ENCODE data around the gene NPPB. TPM values are rescaled to one million over a fixed set of nuclear protein-coding genes. Genes with fewer than 3 reads are reported as not detected.

NPPB gene
- total and polyA plus RNA-seq, 8 donors, result not detected

DNA sequence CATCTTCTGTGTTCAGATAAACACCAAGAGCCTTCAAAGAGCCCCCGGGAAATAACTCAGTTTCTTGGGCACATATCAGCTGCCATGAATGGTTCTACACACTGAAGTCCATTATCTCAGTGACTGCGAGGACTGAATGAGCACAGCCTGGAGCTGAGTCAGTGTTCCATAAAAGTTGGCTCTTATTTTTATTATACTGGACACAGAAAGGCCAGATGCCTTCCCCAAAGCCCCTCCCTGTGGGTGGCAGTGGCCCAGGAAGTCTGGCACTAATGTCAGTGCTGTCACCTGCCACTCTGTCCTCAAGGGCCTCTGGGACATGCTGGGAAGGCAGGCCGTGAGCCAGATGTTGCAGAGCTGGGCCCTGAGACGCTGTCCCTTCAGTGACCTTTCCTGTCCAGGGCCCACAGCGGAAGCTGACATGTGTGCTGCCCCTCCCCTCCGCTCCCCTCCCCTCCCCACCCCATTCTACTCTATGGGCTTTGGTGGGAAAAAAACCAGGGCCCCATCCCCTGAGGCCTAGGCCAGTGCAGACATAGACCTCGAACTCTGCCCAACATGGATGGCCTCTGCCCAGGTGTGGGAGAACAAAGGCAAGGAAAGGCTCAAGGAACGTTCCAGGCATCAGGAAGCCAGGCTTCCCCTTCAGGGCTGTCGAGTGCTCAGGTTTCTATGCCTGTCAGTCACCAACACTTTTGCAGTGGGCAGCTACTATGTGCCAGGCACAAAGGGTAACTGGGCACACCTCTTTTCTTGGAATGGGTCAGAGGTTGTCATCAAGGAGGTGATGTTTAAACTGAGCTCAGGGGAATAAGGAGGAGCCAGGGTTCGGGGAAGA is 22.4 kb upstream of the NPPB start:
- TF ChIP-seq, protein P1, sequence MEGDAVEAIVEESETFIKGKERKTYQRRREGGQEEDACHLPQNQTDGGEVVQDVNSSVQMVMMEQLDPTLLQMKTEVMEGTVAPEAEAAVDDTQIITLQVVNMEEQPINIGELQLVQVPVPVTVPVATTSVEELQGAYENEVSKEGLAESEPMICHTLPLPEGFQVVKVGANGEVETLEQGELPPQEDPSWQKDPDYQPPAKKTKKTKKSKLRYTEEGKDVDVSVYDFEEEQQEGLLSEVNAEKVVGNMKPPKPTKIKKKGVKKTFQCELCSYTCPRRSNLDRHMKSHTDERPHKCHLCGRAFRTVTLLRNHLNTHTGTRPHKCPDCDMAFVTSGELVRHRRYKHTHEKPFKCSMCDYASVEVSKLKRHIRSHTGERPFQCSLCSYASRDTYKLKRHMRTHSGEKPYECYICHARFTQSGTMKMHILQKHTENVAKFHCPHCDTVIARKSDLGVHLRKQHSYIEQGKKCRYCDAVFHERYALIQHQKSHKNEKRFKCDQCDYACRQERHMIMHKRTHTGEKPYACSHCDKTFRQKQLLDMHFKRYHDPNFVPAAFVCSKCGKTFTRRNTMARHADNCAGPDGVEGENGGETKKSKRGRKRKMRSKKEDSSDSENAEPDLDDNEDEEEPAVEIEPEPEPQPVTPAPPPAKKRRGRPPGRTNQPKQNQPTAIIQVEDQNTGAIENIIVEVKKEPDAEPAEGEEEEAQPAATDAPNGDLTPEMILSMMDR (IDR thresholded peaks at IDR 0.05), result no peak
- H3K9me3 ChIP-seq, result no peaks in the 10 kb centered on the region
- H3K36me3 ChIP-seq, result no peaks in the 10 kb centered on the region
- ATAC-seq, result no peak
- no peak overlapping the region for H3K27ac ChIP-seq
- peaks cover 0 to 3% of the 10 kb centered on the region in 2 donors for H3K27me3 ChIP-seq
- intact Hi-C loops (cut with DNase I), result no loop called here
- peaks cover 0 to 5% of the 10 kb centered on the region in 2 donors for H3K4me1 ChIP-seq
- peak in 3 of 4 donors; percentile 19 to 66 (median 58) for DNase-seq
- no peak overlapping the region for H3K4me3 ChIP-seq

GRCh38 chr1:11880181-11880575 is 21.4 kb upstream of the NPPB start:
- ATAC-seq (no peak), DNase-seq (peak in 1 of 4 donors; percentile 49)
- Histone ChIP-seq H3K4me3 (no peak overlapping the region), H3K27me3 (peaks cover 0 to 3% of the 10 kb centered on the region in 2 donors), H3K27ac (no peak overlapping the region), H3K36me3 (no peaks in the 10 kb centered on the region), H3K9me3 (no peaks in the 10 kb centered on the region), H3K4me1 (peaks cover 0 to 5% of the 10 kb centered on the region in 2 donors)
- intact Hi-C loops (cut with DNase I), result no loop called here
- TF ChIP-seq, protein P1 (IDR thresholded peaks at IDR 0.05), result no peak

- H3K4me1 ChIP-seq, result peaks cover 0 to 5% of the 10 kb centered on the region in 2 donors
- peaks cover 0 to 3% of the 10 kb centered on the region in 2 donors for H3K27me3 ChIP-seq
- TF ChIP-seq, protein P1 (IDR thresholded peaks at IDR 0.05), result no peak
- ATAC-seq (no peak), DNase-seq (peak in 1 of 4 donors; percentile 54)
- H3K36me3 ChIP-seq, result no peaks in the 10 kb centered on the region
- no peaks in the 10 kb centered on the region for H3K9me3 ChIP-seq
- H3K4me3 ChIP-seq, result no peak overlapping the region
- intact Hi-C loops (cut with DNase I), result no loop called here
- no peak overlapping the region for H3K27ac ChIP-seq
Measured at GRCh38 chr1:11879311-11880180, 20.8 kb upstream of the NPPB start.

GRCh38 chr1:11878891-11879190 is 20.1 kb upstream of the NPPB start:
- no peak for ATAC-seq
- intact Hi-C loops (cut with DNase I), result no loop called here

More at GRCh38 chr1:11878891-11879190, 20.1 kb upstream of the NPPB start:
- TF ChIP-seq, protein P1 (IDR thresholded peaks at IDR 0.05), result no peak
- peaks cover 0 to 3% of the 10 kb centered on the region in 2 donors for H3K27me3 ChIP-seq
- no peak overlapping the region for H3K27ac ChIP-seq
- H3K9me3 ChIP-seq, result no peaks in the 10 kb centered on the region
- peak in 1 of 4 donors; percentile 61 for DNase-seq
- H3K4me3 ChIP-seq, result no peak overlapping the region
- H3K36me3 ChIP-seq, result no peaks in the 10 kb centered on the region
- peaks cover 0 to 5% of the 10 kb centered on the region in 2 donors for H3K4me1 ChIP-seq
